Heart right ventricle (tissue), 16 donors: Measurements from ENCODE around the gene GGTA1. TPM values are rescaled to one million over a fixed set of nuclear protein-coding genes. Genes with fewer than 3 reads are reported as not detected.
"Not testable (repeated sequence)": the region's sequence is repeated elsewhere in the genome, so short reads cannot be mapped to it uniquely, and the experiment has no call there.

Experiments used
- ATAC-seq, 8 donors: fragments of 200-7000 bp; cut with Tn5 transposase; one replicate each; pipeline ENCODE4 v1.9.1; 2020; ENCODE audit warnings: mild to moderate bottlenecking in 8 of 8, moderate library complexity in 8 of 8, moderate number of reproducible peaks in 1 of 8
- DNase-seq, 2 donors: peaks; one replicate each; pipeline ENCODE4 v3.0.0-alpha.2; 2020
- H3K27ac ChIP-seq, 10 donors: fragments of 200-600 bp; sonication (generic) in 2 of 10; one replicate each; pipeline versions ENCODE4 v1.5.0 to v1.8.0; 2020 to 2022; ENCODE audit warnings: mild to moderate bottlenecking in 3 of 10
- H3K27me3 ChIP-seq, 7 donors: fragments of 200-600 bp; one replicate each; pipeline ENCODE4 v1.8.0; 2021 to 2022; ENCODE audit warnings: mild to moderate bottlenecking in 2 of 7
- H3K36me3 ChIP-seq, 9 donors: fragments of 200-600 bp; sonication (generic) in 1 of 9; one replicate each; pipeline versions ENCODE4 v1.5.0 to v1.8.0; 2020 to 2022; ENCODE audit warnings: mild to moderate bottlenecking in 2 of 9
- H3K4me1 ChIP-seq, 9 donors: fragments of 200-600 bp; sonication (generic) in 1 of 9; one replicate each; pipeline versions ENCODE4 v1.5.0 to v1.8.0; 2020 to 2022; ENCODE audit warnings: mild to moderate bottlenecking in 4 of 9
- H3K4me3 ChIP-seq, 10 donors: fragments of 200-600 bp; sonication (generic) in 2 of 10; one replicate each; pipeline versions ENCODE4 v1.5.0 to v1.8.0; 2020 to 2022; ENCODE audit warnings: mild to moderate bottlenecking in 7 of 10, moderate library complexity in 2 of 10
- H3K9me3 ChIP-seq, 11 donors: fragments of 200-600 bp in 10 of 11; sonication (generic) in 2 of 11; one replicate each; pipeline versions ENCODE4 v1.5.0 to v1.8.0; 2013 to 2022; ENCODE audit warnings: mild to moderate bottlenecking in 2 of 11, control low read depth in 1 of 11, moderate library complexity in 1 of 11
- WGBS, 2 donors: extraction: QIAGEN DNeasy Blood & Tissue Kit; methylation state at CpG; one replicate each; pipeline ENCODE4 v1.1.7; 2013; ENCODE audit warnings: inconsistent platforms in 1 of 2; 5-methylcytosine and 5-hydroxymethylcytosine counted together
- intact Hi-C, 10 donors: fragments of 100-400 bp; cut with DNase I; formaldehyde crosslinking; loops; one replicate each; pipeline versions ENCODE4 v1.11.1 to v1.14.2; 2022
- polyA plus RNA-seq, 2 donors: library from polyadenylated mRNA; stranded (reverse); fragments of 200-250 nt; gene quantifications; one replicate each; pipeline ENCODE4 v1.2.3, GENCODE V29; 2013
- total RNA-seq, 10 donors: library from RNA; stranded (reverse); fragmentation: NEBNext Ultra II Directional in 3 of 10; extraction: Animal tissue kit (Norgen Biotek cat#: 25700) in 3 of 10; gene quantifications; one replicate each; pipeline versions ENCODE4 v1.2.1 to v1.2.4, GENCODE V29; 2021 to 2023
- TF ChIP-seq, protein P1 (sequence below), 9 donors: fragments of 200-600 bp; sonication (generic) in 2 of 9; IDR thresholded peaks; one replicate each; pipeline versions ENCODE4 v1.5.0 to v1.8.0; 2021 to 2022; ENCODE audit warnings: antibody characterized with exemption in 9 of 9, mild to moderate bottlenecking in 5 of 9, moderate library complexity in 1 of 9
- donor health status: Arrhythmogenic right ventricular cardiomyopathy.
- donor health status: ischemic (EF 13 %, LVEDD 7.1; RV severe dilation, severe dysfunction).
- donor health status: healthy with polysubstance abuse.
- donor health status: DM: no; HTN: yes; CAD: no.
- donor health status: DM: no; HTN: no; CAD: no.
- donor health status: ischemic (EF 25% LVEDD 6.9; RV normal size, moderate dysfunction).
- donor health status: ischemic (EF 25% LVEDD 5.7; RV mildly dilated, moderate dysfunction).
- donor health status: healthy.
- donor health status: DM: yes; HTN: yes; CAD: no.
- donor health status: Ischemic cardiomyopathy.
- donor health status: ischemic (EF 35%, LVEDD 5.7; RV mildly dilated, moderate dysfunction).
- donor health status: nonischemic (EF 11% LVEDD 7.7; RV severe dilation, severe dysfunction).
- donor health status: DM: yes; HTN: yes; CAD: no.
- donor health status: PGD.
- donor health status: ischemic (EF 29% LVEDD 5.4; RV normal size, mild dysfunction).
- donor health status: nonischemic (EF 23%, LVEDD 6.1; RV moderate dilation, normal function).

Gene GGTA1
- total and polyA plus RNA-seq, 12 donors = 3.0 to 42.1 (median 13.9) TPM

DNA sequence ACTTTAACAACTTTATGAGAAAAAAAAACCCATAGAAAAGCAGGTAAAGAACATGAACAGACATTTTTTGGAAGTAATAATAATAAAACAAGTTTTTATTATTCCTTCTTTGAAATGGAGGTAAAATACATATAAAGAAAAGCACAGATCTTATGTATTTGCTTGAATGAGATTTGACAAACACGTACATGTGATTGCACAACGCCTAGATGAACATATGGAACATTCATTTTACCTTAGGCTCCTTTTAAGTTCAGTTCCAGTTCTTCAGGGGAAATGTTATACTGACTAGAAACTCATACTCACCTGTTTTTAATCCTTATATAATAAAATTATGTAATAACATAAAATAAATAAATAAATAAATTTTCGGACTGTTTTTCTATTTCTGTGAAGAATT is 61.8 kb downstream of the GGTA1 start:
- ATAC-seq (no peak), DNase-seq (no peak)
- intact Hi-C loops = no loop called here
- Histone ChIP-seq H3K36me3 (no peaks in the 10 kb centered on the region), H3K4me3 (no peak overlapping the region), H3K27ac (no peak overlapping the region), H3K9me3 (no peaks in the 10 kb centered on the region), H3K4me1 (peaks cover 0 to 22% (median 8%) of the 10 kb centered on the region in 9 donors), H3K27me3 (no peaks in the 10 kb centered on the region)
- TF ChIP-seq, protein P1, sequence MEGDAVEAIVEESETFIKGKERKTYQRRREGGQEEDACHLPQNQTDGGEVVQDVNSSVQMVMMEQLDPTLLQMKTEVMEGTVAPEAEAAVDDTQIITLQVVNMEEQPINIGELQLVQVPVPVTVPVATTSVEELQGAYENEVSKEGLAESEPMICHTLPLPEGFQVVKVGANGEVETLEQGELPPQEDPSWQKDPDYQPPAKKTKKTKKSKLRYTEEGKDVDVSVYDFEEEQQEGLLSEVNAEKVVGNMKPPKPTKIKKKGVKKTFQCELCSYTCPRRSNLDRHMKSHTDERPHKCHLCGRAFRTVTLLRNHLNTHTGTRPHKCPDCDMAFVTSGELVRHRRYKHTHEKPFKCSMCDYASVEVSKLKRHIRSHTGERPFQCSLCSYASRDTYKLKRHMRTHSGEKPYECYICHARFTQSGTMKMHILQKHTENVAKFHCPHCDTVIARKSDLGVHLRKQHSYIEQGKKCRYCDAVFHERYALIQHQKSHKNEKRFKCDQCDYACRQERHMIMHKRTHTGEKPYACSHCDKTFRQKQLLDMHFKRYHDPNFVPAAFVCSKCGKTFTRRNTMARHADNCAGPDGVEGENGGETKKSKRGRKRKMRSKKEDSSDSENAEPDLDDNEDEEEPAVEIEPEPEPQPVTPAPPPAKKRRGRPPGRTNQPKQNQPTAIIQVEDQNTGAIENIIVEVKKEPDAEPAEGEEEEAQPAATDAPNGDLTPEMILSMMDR (IDR thresholded peaks at IDR 0.05) = no peak
- WGBS, 2 donors = 76 to 97% methylated on average over 3 of the region's 3 CpGs

DNA sequence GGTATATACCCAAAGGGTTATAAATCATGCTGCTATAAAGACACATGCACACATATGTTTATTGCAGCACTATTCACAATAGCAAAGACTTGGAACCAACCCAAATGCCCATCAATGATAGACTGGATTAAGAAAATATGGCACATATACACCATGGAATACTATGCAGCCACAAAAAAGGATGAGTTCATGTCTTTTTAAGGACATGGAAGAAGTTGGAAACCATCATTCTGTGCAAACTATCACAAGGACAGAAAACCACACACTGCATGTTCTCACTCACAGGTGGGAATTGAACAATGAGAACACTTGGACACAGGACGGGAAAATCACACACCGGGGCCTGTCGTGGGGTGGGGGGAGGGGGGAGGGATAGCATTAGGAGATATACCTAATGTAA is 62.6 kb downstream of the GGTA1 start:
- not testable (repeated sequence) for ATAC-seq

DNA sequence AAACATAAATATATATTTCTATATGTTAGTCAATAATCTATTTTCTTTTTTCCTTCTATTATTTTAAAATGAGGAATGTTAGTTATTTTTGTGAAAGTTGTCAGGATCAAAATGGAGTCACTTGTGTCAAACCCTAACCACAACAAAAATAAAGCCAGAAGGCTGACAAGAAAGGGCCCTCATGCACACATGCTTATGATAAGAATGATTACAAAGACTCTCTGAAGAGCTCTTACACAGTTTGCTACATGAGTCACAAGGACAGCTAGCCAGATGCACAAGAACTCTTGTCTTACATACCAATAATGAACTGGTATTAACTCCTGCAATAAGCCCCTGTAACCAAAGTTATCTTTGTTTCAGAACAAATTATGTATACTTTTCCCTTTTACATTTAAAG is 64.7 kb downstream of the GGTA1 start:
- Histone ChIP-seq H3K36me3 (no peaks in the 10 kb centered on the region), H3K4me1 (peaks cover 0 to 9% (median 3%) of the 10 kb centered on the region in 9 donors), H3K9me3 (no peaks in the 10 kb centered on the region), H3K27me3 (no peaks in the 10 kb centered on the region), H3K4me3 (no peak overlapping the region), H3K27ac (no peak overlapping the region)
- no peak for ATAC-seq
- intact Hi-C loops = no loop called here
- no peak for DNase-seq
- TF ChIP-seq, protein P1 (IDR thresholded peaks at IDR 0.05) = no peak

More for the DNA sequence above, 62.6 kb downstream of the GGTA1 start:
- WGBS, 2 donors = 71 to 93% methylated on average over 3 of the region's 3 CpGs
- DNase-seq, H3K27ac ChIP-seq, H3K27me3 ChIP-seq, H3K36me3 ChIP-seq, H3K4me3 ChIP-seq, H3K9me3 ChIP-seq, intact Hi-C loops: not testable (repeated sequence)
- H3K4me1 ChIP-seq = peaks cover 0 to 22% (median 8%) of the 10 kb centered on the region in 9 donors

DNA sequence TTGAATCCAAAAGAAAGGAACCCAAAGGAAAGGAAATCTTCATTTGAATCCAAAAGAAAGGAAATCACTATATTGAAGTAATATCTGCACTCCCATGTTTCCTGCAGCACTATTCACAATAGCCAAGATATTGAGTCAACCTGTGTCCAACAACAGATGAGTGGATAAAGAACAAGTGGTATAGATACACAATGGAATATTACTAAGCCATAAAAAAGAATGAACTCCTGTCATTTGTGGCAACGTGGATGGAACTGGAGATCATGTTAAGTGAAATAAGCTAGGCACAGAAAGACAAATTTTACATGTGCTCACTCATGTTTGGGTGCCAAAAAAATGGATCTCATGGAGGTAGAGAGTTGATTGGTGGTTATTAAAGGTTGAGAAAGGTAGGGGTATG is 71.7 kb downstream of the GGTA1 start:
- Histone ChIP-seq H3K4me3 (no peak overlapping the region), H3K27ac (no peak overlapping the region), H3K36me3 (no peaks in the 10 kb centered on the region), H3K9me3 (no peaks in the 10 kb centered on the region), H3K27me3 (no peaks in the 10 kb centered on the region), H3K4me1 (no peaks in the 10 kb centered on the region)
- WGBS, 2 donors = 85 to 86% methylated on average over 1 of the region's 1 CpG
- intact Hi-C loops = no loop called here
- DNase-seq = no peak
- TF ChIP-seq, protein P1 (IDR thresholded peaks at IDR 0.05) = no peak
- no peak for ATAC-seq

DNA sequence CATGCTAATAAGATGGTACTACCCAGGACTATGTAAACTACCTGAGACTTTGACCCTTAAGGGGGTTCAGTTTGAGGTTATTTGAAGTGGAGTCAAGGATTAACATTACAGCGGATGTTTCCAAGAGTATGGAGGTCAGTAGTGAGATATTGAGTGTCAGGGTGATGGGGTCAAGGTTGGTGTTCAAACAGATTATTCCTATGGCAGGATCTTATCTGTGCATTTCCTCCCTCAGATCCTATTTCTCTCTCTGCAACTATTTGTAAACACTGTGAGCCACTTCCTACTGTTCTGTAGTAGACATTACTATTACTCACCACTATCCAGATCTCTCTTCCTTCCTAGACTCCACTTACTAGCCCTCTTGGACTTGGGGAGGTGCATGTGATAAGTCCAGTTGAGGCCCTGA is 75.6 kb downstream of the GGTA1 start:
- no peaks in the 10 kb centered on the region for H3K36me3 ChIP-seq
- no peak overlapping the region for H3K27ac ChIP-seq
- H3K9me3 ChIP-seq = no peaks in the 10 kb centered on the region
- H3K27me3 ChIP-seq = no peaks in the 10 kb centered on the region
- WGBS, 2 donors = 93 to 96% methylated on average over 1 of the region's 1 CpG
- TF ChIP-seq, protein P1 (IDR thresholded peaks at IDR 0.05) = no peak
- ATAC-seq (no peak), DNase-seq (no peak)
- H3K4me3 ChIP-seq = no peak overlapping the region
- intact Hi-C loops = no loop called here
- no peaks in the 10 kb centered on the region for H3K4me1 ChIP-seq
